DOHH2 (cell line): ENCODE data around the gene GHDC.
"Not testable (repeated sequence)": the region's sequence is repeated elsewhere in the genome, so short reads cannot be mapped to it uniquely, and the experiment has no call there.

Experiments
- H3F3A ChIP-seq: fragments of 200-600 bp; sonication (generic), shearing (Covaris generic); 2 replicates; pipeline ENCODE4 v1.6.0; 2016; ENCODE audit warnings: antibody characterized with exemption, mild to moderate bottlenecking; ENCODE audit not compliant: control insufficient read depth, insufficient read depth
- H3K27ac ChIP-seq: fragments of 200-600 bp; sonication (generic); 2 replicates; pipeline ENCODE4 v1.5.1; 2014; ENCODE audit warnings: low read depth, mild to moderate bottlenecking, low read length, moderate library complexity
- H3K27me3 ChIP-seq: fragments of 200-600 bp; sonication (generic); 2 replicates; pipeline ENCODE4 v1.6.1; 2014; ENCODE audit warnings: mild to moderate bottlenecking, low read length, mixed read lengths; ENCODE audit not compliant: control insufficient read depth
- H3K36me3 ChIP-seq: fragments of 200-600 bp; sonication (generic); 2 replicates; pipeline ENCODE4 v1.6.1; 2014; ENCODE audit warnings: mild to moderate bottlenecking, low read length, moderate library complexity, mixed read lengths; ENCODE audit not compliant: control insufficient read depth
- H3K4me1 ChIP-seq: fragments of 200-600 bp; sonication (generic); 2 replicates; pipeline ENCODE4 v1.6.1; 2014; ENCODE audit warnings: mild to moderate bottlenecking, low read length, mixed read lengths; ENCODE audit not compliant: control insufficient read depth
- H3K4me2 ChIP-seq: fragments of 200-600 bp; sonication (generic); 2 replicates; pipeline ENCODE4 v1.6.0; 2014; ENCODE audit warnings: mild to moderate bottlenecking, low read length, moderate library complexity
- H3K4me3 ChIP-seq: fragments of 200-600 bp; sonication (generic); 2 replicates; pipeline ENCODE4 v1.5.1; 2014; ENCODE audit warnings: mild to moderate bottlenecking, low read length, mixed read lengths
- H3K79me2 ChIP-seq: fragments of 200-600 bp; sonication (generic); 2 replicates; pipeline ENCODE4 v1.6.1; 2014; ENCODE audit warnings: mild to moderate bottlenecking, low read length, mixed read lengths; ENCODE audit not compliant: control insufficient read depth
- H3K9me2 ChIP-seq: fragments of 200-600 bp; sonication (generic); replicated peaks from 2 replicates; pipeline ENCODE4 v1.6.1; 2014; ENCODE audit warnings: mild to moderate bottlenecking, low read length, mixed read lengths; ENCODE audit not compliant: control insufficient read depth
- H3K9me3 ChIP-seq: fragments of 200-600 bp; sonication (generic); 2 replicates; pipeline ENCODE4 v1.6.1; 2014; ENCODE audit warnings: antibody characterized with exemption, low read length, mixed read lengths; ENCODE audit not compliant: control insufficient read depth, insufficient read depth
- H4K20me1 ChIP-seq: fragments of 200-600 bp; sonication (generic); 2 replicates; pipeline ENCODE4 v1.6.0; 2014; ENCODE audit warnings: low read depth, mild to moderate bottlenecking, antibody characterized with exemption, low read length, moderate library complexity; ENCODE audit not compliant: control insufficient read depth, insufficient read depth
- EZH2phosphoT487 ChIP-seq: fragments of 200-600 bp; sonication (generic); IDR thresholded peaks from 2 replicates; pipeline ENCODE4 v1.6.1; 2017; ENCODE audit warnings: borderline replicate concordance, mild to moderate bottlenecking, antibody characterized with exemption, low read length, moderate library complexity, mixed read lengths
- TF ChIP-seq, protein P1 (sequence below): fragments of 200-600 bp; sonication (generic); IDR thresholded peaks from one replicate; pipeline ENCODE4 v1.5.1; 2014; ENCODE audit warnings: antibody characterized with exemption, mild to moderate bottlenecking, low read depth, low read length; ENCODE audit not compliant: poor library complexity, severe bottlenecking

The GHDC gene

DNA sequence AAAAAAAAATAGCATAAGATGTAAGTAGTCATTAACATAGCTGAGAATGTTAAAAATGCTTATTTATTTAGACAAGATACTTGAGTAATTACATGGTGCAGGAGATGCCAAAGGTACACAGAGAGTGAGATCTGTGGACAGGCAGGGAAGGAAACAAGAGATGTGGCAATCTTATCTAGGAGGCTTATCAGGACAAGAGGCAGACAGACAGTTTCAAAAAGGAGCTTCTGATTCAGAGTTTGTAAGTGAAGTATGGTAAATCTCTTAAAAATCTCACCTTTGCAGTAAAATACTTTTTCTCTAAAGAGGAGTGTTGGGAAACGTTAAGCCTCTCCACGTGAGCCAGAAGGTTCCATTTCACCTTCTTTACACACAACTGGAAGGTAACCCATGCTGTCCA lies 19.9 kb upstream of the GHDC start:
- TF ChIP-seq, protein P1, sequence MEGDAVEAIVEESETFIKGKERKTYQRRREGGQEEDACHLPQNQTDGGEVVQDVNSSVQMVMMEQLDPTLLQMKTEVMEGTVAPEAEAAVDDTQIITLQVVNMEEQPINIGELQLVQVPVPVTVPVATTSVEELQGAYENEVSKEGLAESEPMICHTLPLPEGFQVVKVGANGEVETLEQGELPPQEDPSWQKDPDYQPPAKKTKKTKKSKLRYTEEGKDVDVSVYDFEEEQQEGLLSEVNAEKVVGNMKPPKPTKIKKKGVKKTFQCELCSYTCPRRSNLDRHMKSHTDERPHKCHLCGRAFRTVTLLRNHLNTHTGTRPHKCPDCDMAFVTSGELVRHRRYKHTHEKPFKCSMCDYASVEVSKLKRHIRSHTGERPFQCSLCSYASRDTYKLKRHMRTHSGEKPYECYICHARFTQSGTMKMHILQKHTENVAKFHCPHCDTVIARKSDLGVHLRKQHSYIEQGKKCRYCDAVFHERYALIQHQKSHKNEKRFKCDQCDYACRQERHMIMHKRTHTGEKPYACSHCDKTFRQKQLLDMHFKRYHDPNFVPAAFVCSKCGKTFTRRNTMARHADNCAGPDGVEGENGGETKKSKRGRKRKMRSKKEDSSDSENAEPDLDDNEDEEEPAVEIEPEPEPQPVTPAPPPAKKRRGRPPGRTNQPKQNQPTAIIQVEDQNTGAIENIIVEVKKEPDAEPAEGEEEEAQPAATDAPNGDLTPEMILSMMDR, result no peak
- no peak for TF ChIP-seq EZH2phosphoT487
- H3K4me3 ChIP-seq, result no peak overlapping the region
- peaks cover 3% of the 10 kb centered on the region; the same call in 1 of the 2 replicates for H3F3A ChIP-seq
- H3K4me1 ChIP-seq, result no peaks in the 10 kb centered on the region
- peaks cover 61% of the 10 kb centered on the region for H3K36me3 ChIP-seq
- no peaks in the 10 kb centered on the region for H3K9me2 ChIP-seq
- H3K27me3 ChIP-seq, result no peaks in the 10 kb centered on the region
- no peaks in the 10 kb centered on the region for H3K79me2 ChIP-seq
- H3K9me3 ChIP-seq, result no peaks in the 10 kb centered on the region
- H3K4me2 ChIP-seq, result no peak overlapping the region
- H3K27ac ChIP-seq, result no peak overlapping the region
- no peaks in the 10 kb centered on the region for H4K20me1 ChIP-seq

DNA sequence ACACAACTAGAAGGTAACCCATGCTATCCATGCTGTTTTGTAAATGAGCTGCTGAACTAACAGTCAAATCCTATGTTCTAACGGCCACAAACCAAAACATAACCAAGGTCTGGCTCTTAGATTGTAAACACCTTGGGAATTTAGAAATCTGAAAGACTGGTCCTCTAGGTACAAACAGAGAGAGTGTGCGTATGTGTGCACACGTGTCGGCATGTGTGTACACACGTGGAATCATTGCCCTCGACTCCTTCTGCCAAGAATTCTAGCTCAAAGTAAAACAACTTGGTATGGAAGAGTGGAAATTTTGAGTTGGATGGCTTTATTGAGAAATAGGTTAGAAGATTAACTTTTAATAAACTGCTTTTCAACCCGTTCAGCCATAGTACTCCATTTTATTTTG lies 18.1 kb upstream of the GHDC start:
- TF ChIP-seq EZH2phosphoT487, result no peak
- TF ChIP-seq, protein P1, result no peak
- Histone ChIP-seq H3K79me2 (no peaks in the 10 kb centered on the region), H3K36me3 (peaks cover 59% of the 10 kb centered on the region), H3K9me3 (no peaks in the 10 kb centered on the region), H3K4me3 (no peak overlapping the region), H4K20me1 (no peaks in the 10 kb centered on the region), H3K4me1 (no peaks in the 10 kb centered on the region), H3K27me3 (no peaks in the 10 kb centered on the region), H3K27ac (no peak overlapping the region), H3K4me2 (no peak overlapping the region), H3F3A (peaks cover 3% of the 10 kb centered on the region; the same call in 1 of the 2 replicates), H3K9me2 (no peaks in the 10 kb centered on the region)

DNA sequence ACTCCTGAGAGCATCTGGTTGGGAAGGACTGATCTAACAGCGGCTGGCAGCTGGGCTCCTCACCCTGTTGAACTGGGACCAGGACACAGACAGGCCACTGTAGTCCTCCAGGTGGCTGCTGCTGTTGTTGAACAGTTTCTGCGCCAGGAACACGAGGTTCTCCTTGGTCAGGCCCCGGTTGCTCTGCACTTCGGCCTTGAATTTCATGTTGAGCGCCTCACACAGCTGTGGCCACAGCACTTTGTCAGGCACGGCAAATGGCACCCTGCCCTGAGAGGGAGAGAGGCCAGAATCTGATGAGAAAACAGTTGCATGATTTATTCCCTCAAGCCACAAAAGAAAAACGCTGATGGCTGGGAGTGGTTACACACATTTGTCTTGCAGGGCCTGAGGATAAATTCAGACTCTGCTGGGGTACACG lies 17.6 kb upstream of the GHDC start:
- H3K9me2 ChIP-seq, H3K27ac ChIP-seq, H3K4me1 ChIP-seq, H3K79me2 ChIP-seq, H3K4me3 ChIP-seq, H3F3A ChIP-seq, H3K27me3 ChIP-seq, H4K20me1 ChIP-seq, H3K9me3 ChIP-seq, H3K4me2 ChIP-seq: not testable (repeated sequence)
- peaks cover 59% of the 10 kb centered on the region for H3K36me3 ChIP-seq

DNA sequence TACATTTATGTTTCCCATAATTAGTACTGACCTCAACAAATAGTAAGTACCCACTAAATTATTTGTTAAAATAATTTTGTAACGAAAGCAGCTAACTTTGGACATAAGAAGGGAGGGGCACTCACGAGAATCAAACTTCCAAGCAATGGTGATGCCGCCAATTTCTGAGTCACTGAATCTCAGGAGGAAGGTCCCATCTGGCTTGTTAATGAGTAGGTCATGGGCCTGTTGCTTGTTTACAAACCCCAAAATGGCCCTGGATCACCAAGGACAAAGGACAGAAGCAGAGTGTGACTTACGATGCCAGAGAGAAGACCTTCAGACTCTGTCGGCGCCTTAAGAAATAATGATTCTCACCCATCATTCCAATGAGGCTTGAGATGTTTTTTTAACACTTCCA lies 15.8 kb upstream of the GHDC start:
- Histone ChIP-seq H3F3A (no peaks in the 10 kb centered on the region), H3K27me3 (no peaks in the 10 kb centered on the region), H3K4me3 (no peak overlapping the region), H4K20me1 (no peaks in the 10 kb centered on the region), H3K27ac (no peak overlapping the region), H3K36me3 (peaks cover 48% of the 10 kb centered on the region), H3K9me3 (no peaks in the 10 kb centered on the region), H3K79me2 (no peaks in the 10 kb centered on the region), H3K4me1 (no peaks in the 10 kb centered on the region), H3K9me2 (no peaks in the 10 kb centered on the region), H3K4me2 (no peak overlapping the region)
- no peak for TF ChIP-seq EZH2phosphoT487
- TF ChIP-seq, protein P1, result no peak

DNA sequence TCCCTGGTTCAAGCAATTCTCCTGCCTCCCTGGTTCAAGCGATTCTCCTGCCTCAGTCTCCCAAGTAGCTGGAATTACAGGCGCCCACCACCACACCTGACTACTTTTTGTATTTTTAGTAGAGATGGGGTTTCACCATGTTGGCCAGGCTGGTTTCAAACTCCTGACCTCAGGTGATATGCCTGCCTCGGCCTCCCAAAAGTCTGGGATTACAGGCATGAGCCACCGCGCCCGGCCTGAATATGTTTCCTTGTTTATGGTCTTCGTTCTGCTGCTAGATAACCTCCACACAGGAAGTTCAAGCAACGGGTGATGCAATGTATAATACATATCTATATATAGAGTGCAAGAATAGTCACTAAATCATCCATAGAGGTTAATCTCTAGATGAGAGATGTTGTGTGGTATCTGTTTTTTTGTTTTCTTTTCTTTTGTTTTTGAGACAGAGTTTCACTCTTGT lies 11.9 kb upstream of the GHDC start:
- H4K20me1 ChIP-seq, H3K9me3 ChIP-seq, H3K27ac ChIP-seq, H3K4me3 ChIP-seq, H3K4me1 ChIP-seq, H3K79me2 ChIP-seq, H3K9me2 ChIP-seq, H3F3A ChIP-seq, H3K4me2 ChIP-seq, H3K27me3 ChIP-seq: not testable (repeated sequence)
- peaks cover 49% of the 10 kb centered on the region for H3K36me3 ChIP-seq
